Ishikawa (cell line): ENCODE data around the gene ELMO3.

Experiments used
- CEBPB ChIP-seq: IDR thresholded peaks from 2 replicates; pipeline ENCODE4 v1.6.1; 2012
- CREB1 ChIP-seq: IDR thresholded peaks from 2 replicates; pipeline ENCODE4 v1.6.1; 2012; ENCODE audit warnings: low read depth
- EGR1 ChIP-seq: IDR thresholded peaks from 2 replicates; pipeline ENCODE4 v1.6.1; 2012
- EP300 ChIP-seq: IDR thresholded peaks from 2 replicates; pipeline ENCODE4 v1.6.1; 2012; ENCODE audit warnings: borderline replicate concordance
- FOXM1 ChIP-seq: IDR thresholded peaks from 2 replicates; pipeline ENCODE4 v1.6.1; 2012; ENCODE audit warnings: low read depth, borderline replicate concordance
- NFIC ChIP-seq: IDR thresholded peaks from 2 replicates; pipeline ENCODE4 v1.6.1; 2012
- RAD21 ChIP-seq: IDR thresholded peaks from 2 replicates; pipeline ENCODE4 v1.6.1; 2012; ENCODE audit warnings: low read depth
- TAF1 ChIP-seq: IDR thresholded peaks from 2 replicates; pipeline ENCODE4 v1.6.1; 2012; ENCODE audit warnings: low read depth, mild to moderate bottlenecking
- TCF12 ChIP-seq: IDR thresholded peaks from 2 replicates; pipeline ENCODE4 v1.6.1; 2012; ENCODE audit warnings: low read depth
- TEAD4 ChIP-seq: IDR thresholded peaks from 2 replicates; pipeline ENCODE4 v1.6.1; 2012
- YY1 ChIP-seq: IDR thresholded peaks from 2 replicates; pipeline ENCODE4 v1.6.1; 2012; ENCODE audit warnings: low read depth
- ZBTB7A ChIP-seq: IDR thresholded peaks from 2 replicates; pipeline ENCODE4 v1.6.1; 2012; ENCODE audit warnings: low read depth
- TF ChIP-seq, protein P1 (sequence below): IDR thresholded peaks from 2 replicates; pipeline ENCODE4 v1.6.1; 2012; ENCODE audit warnings: low read depth, mild to moderate bottlenecking
- TF ChIP-seq, protein P2 (sequence below): IDR thresholded peaks from 2 replicates; pipeline ENCODE4 v1.6.1; 2012
- TF ChIP-seq, protein P3 (sequence below): IDR thresholded peaks from 2 replicates; pipeline ENCODE4 v1.6.1; 2012

The ELMO3 gene

DNA sequence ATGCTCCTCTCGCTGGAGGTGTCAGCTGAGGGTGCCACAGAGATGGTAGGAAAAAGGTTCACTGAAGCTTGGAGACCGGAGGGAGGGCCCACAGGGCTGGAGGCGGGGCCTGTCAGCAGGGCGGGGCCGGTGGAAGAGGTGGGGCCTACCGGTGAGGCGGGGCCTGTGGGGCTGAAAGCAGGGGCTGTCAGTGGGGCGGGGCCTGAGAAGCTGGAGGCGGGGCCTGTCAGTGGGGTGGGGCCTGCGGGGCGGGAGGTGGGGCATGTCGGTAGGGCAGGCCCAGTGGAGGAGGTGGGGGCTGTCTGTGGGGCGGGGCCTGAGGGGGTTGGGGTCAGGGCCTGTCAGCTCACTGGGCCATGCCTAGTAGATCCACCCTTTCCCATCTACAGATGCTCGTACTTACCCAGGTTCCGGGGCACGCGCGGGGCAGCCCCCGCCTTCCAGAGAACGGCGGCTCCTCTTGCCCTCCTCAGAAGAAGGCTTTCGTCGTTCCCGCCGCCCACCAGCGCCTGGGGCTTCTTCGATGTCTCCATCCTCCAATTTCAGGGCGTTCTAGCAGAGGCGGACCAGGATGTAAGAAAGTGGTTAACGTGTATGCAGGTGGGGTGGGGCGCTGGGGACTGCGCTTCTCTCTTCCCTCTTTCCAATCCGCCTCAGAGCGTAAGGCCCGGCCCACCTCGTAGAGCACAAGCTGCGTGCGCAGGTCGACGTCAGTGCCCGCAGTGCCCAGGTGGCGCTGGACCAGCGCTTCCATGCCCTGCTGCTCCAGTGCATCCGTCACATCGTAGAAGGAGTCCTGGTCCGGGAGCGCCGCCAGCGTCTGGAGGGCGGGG is 37.8 kb downstream of the ELMO3 start:
- TF ChIP-seq EP300, result no peak
- TF ChIP-seq, protein P1, sequence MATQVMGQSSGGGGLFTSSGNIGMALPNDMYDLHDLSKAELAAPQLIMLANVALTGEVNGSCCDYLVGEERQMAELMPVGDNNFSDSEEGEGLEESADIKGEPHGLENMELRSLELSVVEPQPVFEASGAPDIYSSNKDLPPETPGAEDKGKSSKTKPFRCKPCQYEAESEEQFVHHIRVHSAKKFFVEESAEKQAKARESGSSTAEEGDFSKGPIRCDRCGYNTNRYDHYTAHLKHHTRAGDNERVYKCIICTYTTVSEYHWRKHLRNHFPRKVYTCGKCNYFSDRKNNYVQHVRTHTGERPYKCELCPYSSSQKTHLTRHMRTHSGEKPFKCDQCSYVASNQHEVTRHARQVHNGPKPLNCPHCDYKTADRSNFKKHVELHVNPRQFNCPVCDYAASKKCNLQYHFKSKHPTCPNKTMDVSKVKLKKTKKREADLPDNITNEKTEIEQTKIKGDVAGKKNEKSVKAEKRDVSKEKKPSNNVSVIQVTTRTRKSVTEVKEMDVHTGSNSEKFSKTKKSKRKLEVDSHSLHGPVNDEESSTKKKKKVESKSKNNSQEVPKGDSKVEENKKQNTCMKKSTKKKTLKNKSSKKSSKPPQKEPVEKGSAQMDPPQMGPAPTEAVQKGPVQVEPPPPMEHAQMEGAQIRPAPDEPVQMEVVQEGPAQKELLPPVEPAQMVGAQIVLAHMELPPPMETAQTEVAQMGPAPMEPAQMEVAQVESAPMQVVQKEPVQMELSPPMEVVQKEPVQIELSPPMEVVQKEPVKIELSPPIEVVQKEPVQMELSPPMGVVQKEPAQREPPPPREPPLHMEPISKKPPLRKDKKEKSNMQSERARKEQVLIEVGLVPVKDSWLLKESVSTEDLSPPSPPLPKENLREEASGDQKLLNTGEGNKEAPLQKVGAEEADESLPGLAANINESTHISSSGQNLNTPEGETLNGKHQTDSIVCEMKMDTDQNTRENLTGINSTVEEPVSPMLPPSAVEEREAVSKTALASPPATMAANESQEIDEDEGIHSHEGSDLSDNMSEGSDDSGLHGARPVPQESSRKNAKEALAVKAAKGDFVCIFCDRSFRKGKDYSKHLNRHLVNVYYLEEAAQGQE, result no peak
- no peak for TF ChIP-seq TAF1
- TF ChIP-seq, protein P2, sequence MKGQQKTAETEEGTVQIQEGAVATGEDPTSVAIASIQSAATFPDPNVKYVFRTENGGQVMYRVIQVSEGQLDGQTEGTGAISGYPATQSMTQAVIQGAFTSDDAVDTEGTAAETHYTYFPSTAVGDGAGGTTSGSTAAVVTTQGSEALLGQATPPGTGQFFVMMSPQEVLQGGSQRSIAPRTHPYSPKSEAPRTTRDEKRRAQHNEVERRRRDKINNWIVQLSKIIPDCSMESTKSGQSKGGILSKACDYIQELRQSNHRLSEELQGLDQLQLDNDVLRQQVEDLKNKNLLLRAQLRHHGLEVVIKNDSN, result no peak
- no peak for TF ChIP-seq TEAD4
- TF ChIP-seq EGR1, result no peak
- no peak for TF ChIP-seq YY1
- TF ChIP-seq FOXM1, result no peak
- no peak for TF ChIP-seq CREB1
- TF ChIP-seq TCF12, result no peak
- TF ChIP-seq CEBPB, result no peak
- no peak for TF ChIP-seq NFIC
- TF ChIP-seq, protein P3, sequence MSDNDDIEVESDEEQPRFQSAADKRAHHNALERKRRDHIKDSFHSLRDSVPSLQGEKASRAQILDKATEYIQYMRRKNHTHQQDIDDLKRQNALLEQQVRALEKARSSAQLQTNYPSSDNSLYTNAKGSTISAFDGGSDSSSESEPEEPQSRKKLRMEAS, result no peak
- TF ChIP-seq RAD21, result no peak

DNA sequence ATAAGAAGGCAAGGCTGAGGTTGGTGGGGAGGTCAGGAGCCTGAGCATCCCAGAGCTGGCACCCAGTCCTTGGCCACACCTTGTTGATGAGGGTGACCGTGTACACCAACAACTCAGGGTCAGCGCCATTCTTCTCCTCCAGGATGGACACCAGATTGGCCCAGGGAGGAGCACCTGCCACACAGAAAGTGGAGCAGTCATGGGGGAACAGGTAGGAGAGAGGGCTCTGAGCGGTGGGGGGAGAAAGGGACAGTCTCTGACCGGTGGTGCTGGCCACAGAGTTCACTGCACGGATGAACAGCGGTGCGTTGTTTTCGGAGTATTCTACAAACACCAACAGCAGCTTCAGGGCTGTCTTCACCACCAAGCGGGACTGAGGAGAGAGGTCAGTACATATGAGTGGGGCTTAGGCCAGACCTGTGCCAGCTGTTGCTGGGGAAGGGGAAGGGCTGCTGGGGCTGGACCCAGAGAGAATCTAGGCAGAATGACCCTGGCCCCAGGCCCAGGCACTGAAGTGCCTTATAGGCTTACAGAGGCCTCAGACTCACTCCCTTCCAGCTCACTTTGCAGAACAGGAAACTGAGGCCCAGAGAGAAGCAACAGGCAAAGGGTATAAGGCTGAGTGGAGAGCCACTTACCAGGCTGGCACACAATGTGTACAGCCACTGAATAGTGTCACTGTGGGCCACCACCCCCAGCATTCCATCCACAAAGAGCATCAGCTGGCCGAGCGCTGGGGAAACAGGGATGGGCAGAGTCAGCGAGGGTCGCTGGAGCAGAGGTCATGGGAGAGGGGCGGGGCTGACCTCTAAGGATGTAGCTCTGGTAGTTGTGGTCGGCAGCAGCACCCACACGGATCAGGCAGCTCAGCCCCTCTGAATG is 38.7 kb downstream of the ELMO3 start:
- TF ChIP-seq TAF1 (no peak), YY1 (no peak), FOXM1 (no peak), EGR1 (no peak), EP300 (no peak), NFIC (no peak), CEBPB (no peak), TCF12 (no peak), ZBTB7A (no peak), RAD21 (no peak), TEAD4 (no peak), CREB1 (no peak)
- TF ChIP-seq, protein P2, result no peak
- TF ChIP-seq, protein P3, result no peak
- TF ChIP-seq, protein P1, result no peak

DNA sequence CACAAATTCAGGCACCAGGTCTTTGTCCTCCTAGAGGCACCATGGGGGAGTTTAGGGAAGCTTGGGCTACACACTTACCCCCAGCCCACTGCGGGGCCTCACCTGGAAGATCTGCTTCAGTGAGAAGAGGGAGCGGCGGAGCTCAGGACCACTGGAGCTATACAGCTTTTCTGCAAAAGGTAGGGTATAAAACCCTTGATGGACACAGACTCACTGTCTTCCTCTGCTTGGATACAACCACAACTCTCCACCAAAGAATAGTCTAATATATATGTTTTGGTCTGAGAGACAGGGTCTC is 39.3 kb downstream of the ELMO3 start:
- TF ChIP-seq TAF1 (no peak), CREB1 (no peak), FOXM1 (no peak), CEBPB (no peak), EGR1 (no peak), ZBTB7A (no peak), TEAD4 (no peak), TCF12 (no peak), NFIC (no peak)
- TF ChIP-seq, protein P3, result no peak
- TF ChIP-seq, protein P2, result no peak
- TF ChIP-seq, protein P1, result no peak
